Measurements from ENCODE around the gene MISP3. TPM values are rescaled to one million over a fixed set of nuclear protein-coding genes. Genes with fewer than 3 reads are reported as not detected.

MISP3 gene
- total and polyA plus RNA-seq, 4 experiments from 2014 or later = 0.68 to 1.6 (median 1.2) TPM

- no peak for DNase-seq
- Mint-ChIP-seq H3K36me3 (peaks cover 0 to 4% of the 10 kb centered on the region in 2 donors), H3K27me3 (no peaks in the 10 kb centered on the region), H3K4me3 (peak overlapping the region; percentile 13 to 94 (median 46)), H3K9me3 (no peaks in the 10 kb centered on the region), H3K4me1 (peaks cover 5 to 28% (median 17%) of the 10 kb centered on the region in 4 donors), H3K27ac (peak overlapping the region in 6 of 7 donors; percentile 15 to 84 (median 46))
- CTCF ChIA-PET (ENCODE audit: partially characterized antibody) = interaction anchor here (1.0 to 2.1 kb wide), 6 partner anchors 8 to 397 kb away, joined by 3 to 9 read pairs (median 6); partner anchors contain the start of gene IL27RA
- Histone ChIP-seq H3K4me1 (ENCODE audit: insufficient read depth, low read length) (peaks cover 18% of the 10 kb centered on the region), H3K36me3 (ENCODE audit: insufficient read depth, low read length) (no peaks in the 10 kb centered on the region), H3K27ac (ENCODE audit: low read depth, low read length) (no peak overlapping the region), H3K27me3 (ENCODE audit: insufficient read depth, low read length) (no peaks in the 10 kb centered on the region), H3K9me3 (ENCODE audit: control insufficient read depth in 1 of 2, low read length in 2 of 2) (no peaks in the 10 kb centered on the region), H3K4me3 (ENCODE audit: low read length in 2 of 2) (no peak overlapping the region)
- POLR2A ChIA-PET (ENCODE audit: partially characterized antibody) = interaction anchor here (1.0 to 3.6 kb wide), 11 partner anchors 9 to 308 kb away, joined by 3 to 25 read pairs (median 9); partner anchors contain the start of genes ADGRE5, C19orf53, DCAF15 and IL27RA
- intact Hi-C loops (cut with micrococcal nuclease) = loop anchor here (5.0 kb wide), 1 partner anchor 930 kb away; the partner anchor contains the start of genes IER2 and STX10
Observed at GRCh38 chr19:14082675-14082960, 10.0 kb downstream of the MISP3 start.

DNA sequence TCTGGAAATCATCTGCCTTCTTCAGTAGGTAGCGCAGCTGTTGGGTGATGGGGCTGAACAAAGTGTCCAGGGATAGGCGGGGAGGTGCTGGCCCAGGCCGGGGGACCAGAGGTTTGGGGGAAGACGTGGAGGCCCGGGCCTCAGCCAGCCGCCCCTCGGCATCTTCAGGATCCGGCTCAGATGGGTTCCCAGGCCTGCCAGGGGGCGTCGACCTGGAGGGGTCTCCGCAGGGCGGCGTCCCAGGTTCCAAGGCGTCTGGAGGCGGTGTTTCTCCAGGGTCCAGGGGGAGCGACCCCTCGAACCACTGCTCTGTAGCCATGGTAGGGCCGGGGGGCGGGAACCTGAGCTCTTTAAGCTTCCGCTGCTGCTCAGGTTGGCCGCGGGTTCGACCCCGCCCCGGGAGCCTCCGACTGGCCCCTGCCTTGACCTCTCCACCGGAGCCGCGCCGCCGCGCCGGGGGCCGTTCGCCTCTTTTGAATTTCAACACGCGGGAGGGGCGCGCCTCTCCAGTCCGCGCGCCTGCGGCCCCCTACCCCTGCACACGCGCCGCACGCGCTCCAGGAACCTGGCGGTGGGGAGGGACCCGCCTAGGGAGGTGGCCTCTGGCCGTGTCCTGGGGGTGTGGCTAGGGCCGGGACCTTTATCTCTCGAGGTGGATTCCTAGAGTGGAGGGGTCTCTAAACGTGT lies 12.9 kb downstream of the MISP3 start, which contains the start of gene C19orf67:
TSS of gene C19orf67 (minus strand) at position 475 of the 687 bp plus-strand sequence. CDS start at position 319, 156 bp downstream.
- H3K36me3 Mint-ChIP-seq = peaks cover 4 to 9% of the 10 kb centered on the region in 2 donors
- ChIA-PET POLR2A (ENCODE audit: partially characterized antibody) (interaction anchor here (0.8 kb wide), 1 partner anchor 11 kb away, joined by 3 read pairs; no protein-coding TSS in a partner anchor), CTCF (ENCODE audit: partially characterized antibody) (interaction anchor here (0.6 to 2.6 kb wide), 3 partner anchors 51 to 1000 kb away, joined by 3 to 12 read pairs (median 3); partner anchors contain the start of gene ASF1B)
- Histone ChIP-seq H3K27me3 (ENCODE audit: insufficient read depth, low read length) (no peaks in the 10 kb centered on the region), H3K4me3 (ENCODE audit: low read length in 2 of 2) (no peak within 1 kb of the TSS), H3K4me1 (ENCODE audit: insufficient read depth, low read length) (peaks cover 21% of the 10 kb centered on the region), H3K27ac (ENCODE audit: low read depth, low read length) (no peak within 1 kb of the TSS), H3K9me3 (ENCODE audit: control insufficient read depth in 1 of 2, low read length in 2 of 2) (no peaks in the 10 kb centered on the region), H3K36me3 (ENCODE audit: insufficient read depth, low read length) (no peaks in the 10 kb centered on the region)
- intact Hi-C loops (cut with micrococcal nuclease) = no loop called here
- no peaks in the 10 kb centered on the region for H3K9me3 Mint-ChIP-seq
- peak within 1 kb of the TSS in 1 of 8 donors; percentile 26 for H3K4me3 Mint-ChIP-seq
- H3K27me3 Mint-ChIP-seq = no peaks in the 10 kb centered on the region
- no peak for DNase-seq
- H3K4me1 Mint-ChIP-seq = peaks cover 8 to 33% (median 22%) of the 10 kb centered on the region in 4 donors
- H3K27ac Mint-ChIP-seq = peak within 1 kb of the TSS in 3 of 7 donors; percentile 7 to 97 (median 37)

GRCh38 chr19:14086098-14086497 lies 13.5 kb downstream of the MISP3 start:
- Mint-ChIP-seq H3K36me3 (peaks cover 4 to 9% of the 10 kb centered on the region in 2 donors), H3K27ac (peak overlapping the region in 1 of 7 donors; percentile 97), H3K4me3 (no peak overlapping the region), H3K27me3 (no peaks in the 10 kb centered on the region), H3K9me3 (no peaks in the 10 kb centered on the region), H3K4me1 (peaks cover 7 to 31% (median 17%) of the 10 kb centered on the region in 4 donors)
- peaks cover 17% of the 10 kb centered on the region for H3K4me1 ChIP-seq (ENCODE audit: insufficient read depth, low read length)
- H3K36me3 ChIP-seq (ENCODE audit: insufficient read depth, low read length) = no peaks in the 10 kb centered on the region
- no peak overlapping the region for H3K4me3 ChIP-seq (ENCODE audit: low read length in 2 of 2)
- intact Hi-C loops (cut with micrococcal nuclease) = no loop called here
- POLR2A ChIA-PET (ENCODE audit: partially characterized antibody) = no interaction called here
- no peak overlapping the region for H3K27ac ChIP-seq (ENCODE audit: low read depth, low read length)
- no peaks in the 10 kb centered on the region for H3K27me3 ChIP-seq (ENCODE audit: insufficient read depth, low read length)
- no peaks in the 10 kb centered on the region for H3K9me3 ChIP-seq (ENCODE audit: control insufficient read depth in 1 of 2, low read length in 2 of 2)
- no peak for DNase-seq
- CTCF ChIA-PET (ENCODE audit: partially characterized antibody) = no interaction called here

GRCh38 chr19:14088634-14089411 lies 16.2 kb downstream of the MISP3 start:
- peaks cover 14% of the 10 kb centered on the region for H3K4me1 ChIP-seq (ENCODE audit: insufficient read depth, low read length)
- H3K9me3 ChIP-seq (ENCODE audit: control insufficient read depth in 1 of 2, low read length in 2 of 2) = peaks cover 0 to 5% of the 10 kb centered on the region in 2 donors
- peaks cover 4 to 16% of the 10 kb centered on the region in 2 donors for H3K36me3 Mint-ChIP-seq
- no peaks in the 10 kb centered on the region for H3K36me3 ChIP-seq (ENCODE audit: insufficient read depth, low read length)
- H3K4me3 ChIP-seq (ENCODE audit: low read length in 2 of 2) = no peak overlapping the region
- no peak overlapping the region for H3K27ac ChIP-seq (ENCODE audit: low read depth, low read length)
- ChIA-PET POLR2A (ENCODE audit: partially characterized antibody) (interaction anchor here (1.3 to 2.1 kb wide), 4 partner anchors 7 to 57 kb away, joined by 3 to 10 read pairs (median 8); partner anchors contain the start of genes IL27RA and PRKACA), CTCF (ENCODE audit: partially characterized antibody) (interaction anchor here (0.8 to 1.2 kb wide), 2 partner anchors 15 to 47 kb away, joined by 3 to 4 read pairs; partner anchors contain the start of gene ASF1B)
- intact Hi-C loops (cut with micrococcal nuclease) = no loop called here
- peaks cover 10 to 23% (median 17%) of the 10 kb centered on the region in 4 donors for H3K4me1 Mint-ChIP-seq
- DNase-seq = no peak
- no peaks in the 10 kb centered on the region for H3K27me3 ChIP-seq (ENCODE audit: insufficient read depth, low read length)
- peaks cover 0 to 2% of the 10 kb centered on the region in 2 donors for H3K27me3 Mint-ChIP-seq
- H3K4me3 Mint-ChIP-seq = peak overlapping the region; percentile 54 to 92 (median 85)
- peak overlapping the region; percentile 54 to 97 (median 90) for H3K27ac Mint-ChIP-seq
- H3K9me3 Mint-ChIP-seq = peaks cover 0 to 11% (median 0%) of the 10 kb centered on the region in 8 donors

- H3K27ac ChIP-seq (ENCODE audit: low read depth, low read length) = no peak overlapping the region
- H3K4me3 ChIP-seq (ENCODE audit: low read length in 2 of 2) = no peak overlapping the region
- Mint-ChIP-seq H3K27me3 (peaks cover 0 to 2% of the 10 kb centered on the region in 2 donors), H3K9me3 (peaks cover 0 to 14% (median 0%) of the 10 kb centered on the region in 8 donors), H3K36me3 (peaks cover 4 to 16% of the 10 kb centered on the region in 2 donors), H3K4me3 (peak overlapping the region; percentile 54 to 92 (median 85)), H3K4me1 (peaks cover 10 to 23% (median 17%) of the 10 kb centered on the region in 4 donors), H3K27ac (peak overlapping the region; percentile 54 to 97 (median 90))
- H3K9me3 ChIP-seq (ENCODE audit: control insufficient read depth in 1 of 2, low read length in 2 of 2) = peaks cover 0 to 5% of the 10 kb centered on the region in 2 donors
- no peak for DNase-seq
- H3K36me3 ChIP-seq (ENCODE audit: insufficient read depth, low read length) = no peaks in the 10 kb centered on the region
- no peaks in the 10 kb centered on the region for H3K27me3 ChIP-seq (ENCODE audit: insufficient read depth, low read length)
- H3K4me1 ChIP-seq (ENCODE audit: insufficient read depth, low read length) = peaks cover 14% of the 10 kb centered on the region
- intact Hi-C loops (cut with micrococcal nuclease) = no loop called here
- ChIA-PET POLR2A (ENCODE audit: partially characterized antibody) (interaction anchor here (1.3 to 2.1 kb wide), 4 partner anchors 8 to 58 kb away, joined by 3 to 10 read pairs (median 8); partner anchors contain the start of genes IL27RA and PRKACA), CTCF (ENCODE audit: partially characterized antibody) (interaction anchor here (0.8 to 1.2 kb wide), 2 partner anchors 16 to 47 kb away, joined by 3 to 4 read pairs; partner anchors contain the start of gene ASF1B)
Observed at GRCh38 chr19:14089412-14089661, 16.8 kb downstream of the MISP3 start.

DNA sequence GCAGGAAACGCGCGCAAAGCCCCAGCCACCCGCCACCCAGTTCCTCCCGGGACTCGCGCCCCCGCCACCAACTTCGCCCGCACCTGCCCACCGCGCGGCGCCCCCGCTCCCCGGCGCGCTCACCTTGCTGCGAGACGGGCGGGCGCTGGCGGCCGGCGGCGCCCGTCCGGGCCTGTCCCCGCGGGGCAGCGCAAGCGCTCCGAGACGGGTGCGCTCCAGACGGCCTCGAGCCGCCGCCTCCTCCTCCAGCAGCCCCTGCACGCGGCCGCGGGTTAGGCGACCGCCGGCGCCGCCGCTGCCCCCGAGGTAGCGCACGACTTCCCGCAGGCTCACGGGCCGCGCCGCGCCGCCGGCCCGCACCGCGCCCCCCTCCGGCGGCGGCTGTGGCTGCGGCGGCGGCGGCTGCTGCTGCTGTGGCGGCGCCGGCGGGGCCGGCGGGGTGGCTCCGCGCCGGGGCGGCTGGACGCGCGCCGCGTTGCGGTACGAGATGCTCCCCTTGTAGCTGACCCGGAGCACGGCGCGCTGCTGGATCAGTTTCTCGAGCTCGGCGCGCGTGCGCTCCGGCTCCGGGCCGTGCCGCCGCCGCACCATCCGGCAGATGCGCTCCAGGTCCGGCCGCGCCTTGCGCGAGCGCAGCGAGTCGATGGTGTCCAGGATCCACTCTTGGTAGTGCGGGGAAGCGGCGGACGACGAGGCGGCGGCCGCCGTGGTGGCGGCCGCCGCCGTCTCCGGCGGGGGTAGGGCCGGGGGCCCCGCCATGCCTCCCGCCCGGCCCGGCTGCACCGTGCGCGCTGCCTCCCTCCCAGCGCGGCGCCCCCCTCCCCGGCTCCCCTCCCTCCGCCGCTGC lies 17.3 kb downstream of the MISP3 start:
- Mint-ChIP-seq H3K4me1 (peaks cover 12 to 27% (median 21%) of the 10 kb centered on the region in 4 donors), H3K27me3 (peaks cover 0 to 2% of the 10 kb centered on the region in 2 donors), H3K9me3 (peaks cover 0 to 17% (median 0%) of the 10 kb centered on the region in 8 donors), H3K27ac (peak overlapping the region; percentile 54 to 97 (median 90)), H3K36me3 (peaks cover 4 to 19% of the 10 kb centered on the region in 2 donors), H3K4me3 (peak overlapping the region; percentile 54 to 92 (median 85))
- no peaks in the 10 kb centered on the region for H3K36me3 ChIP-seq (ENCODE audit: insufficient read depth, low read length)
- H3K4me1 ChIP-seq (ENCODE audit: insufficient read depth, low read length) = peaks cover 14% of the 10 kb centered on the region
- ChIA-PET CTCF (ENCODE audit: partially characterized antibody) (interaction anchor here (0.8 to 1.2 kb wide), 2 partner anchors 17 to 46 kb away, joined by 3 to 4 read pairs; partner anchors contain the start of gene ASF1B), POLR2A (ENCODE audit: partially characterized antibody) (interaction anchor here (0.6 to 3.6 kb wide), 7 partner anchors 8 to 127 kb away, joined by 3 to 24 read pairs (median 7); partner anchors contain the start of genes ASF1B, IL27RA and PRKACA)
- no peaks in the 10 kb centered on the region for H3K27me3 ChIP-seq (ENCODE audit: insufficient read depth, low read length)
- peaks cover 0 to 5% of the 10 kb centered on the region in 2 donors for H3K9me3 ChIP-seq (ENCODE audit: control insufficient read depth in 1 of 2, low read length in 2 of 2)
- intact Hi-C loops (cut with micrococcal nuclease) = loop anchor here (1.0 to 5.0 kb wide), 4 partner anchors 9 to 117 kb away; partner anchors contain the start of genes ADGRL1, MISP3 and PRKACA
- peak; percentile 34 to 57 (median 42) for DNase-seq
- no peak overlapping the region for H3K4me3 ChIP-seq (ENCODE audit: low read length in 2 of 2)
- H3K27ac ChIP-seq (ENCODE audit: low read depth, low read length) = no peak overlapping the region
